Measurements from ENCODE around the gene EPHA10.
A peak's percentile ranks its signal among the peaks of the same experiment; 100 is the strongest.
"Not testable (repeated sequence)": the region's sequence is repeated elsewhere in the genome, so short reads cannot be mapped to it uniquely, and the experiment has no call there.

EPHA10 gene

GRCh38 chr1:37764888-37765441, at the start of gene EPHA10:
Gene EPHA10, minus strand, starts transcription at chr1:37765120. Its CDS starts 54 bp downstream, at chr1:37765066.
- DNase-seq = no peak

- DNase-seq = no peak
Observed at GRCh38 chr1:37814252-37814651, 49.3 kb upstream of the EPHA10 start.

- DNase-seq = no peak
Observed at GRCh38 chr1:37813529-37814145, 48.7 kb upstream of the EPHA10 start.

- peak; percentile 47 for DNase-seq
Observed at GRCh38 chr1:37811027-37811655, 46.2 kb upstream of the EPHA10 start.

- no peak for DNase-seq
Observed at GRCh38 chr1:37809942-37810341, 45.0 kb upstream of the EPHA10 start.

GRCh38 chr1:37808369-37809319, 43.7 kb upstream of the EPHA10 start:
- DNase-seq = no peak

- DNase-seq = peak; percentile 91
Observed at GRCh38 chr1:37807555-37808368, 42.8 kb upstream of the EPHA10 start, which contains the start of the genes C1orf122 and YRDC. Gene C1orf122, plus strand, starts transcription at chr1:37807790. Its CDS starts 615 bp downstream, at chr1:37808405. Gene YRDC, minus strand, starts transcription at chr1:37808208. Its CDS starts 28 bp downstream, at chr1:37808180.

- no peak for DNase-seq
Observed at GRCh38 chr1:37807220-37807554, 42.3 kb upstream of the EPHA10 start.

- no peak for DNase-seq
Observed at GRCh38 chr1:37802439-37802838, 37.5 kb upstream of the EPHA10 start.

- no peak for DNase-seq
Observed at GRCh38 chr1:37797750-37798345, 32.9 kb upstream of the EPHA10 start.

GRCh38 chr1:37795340-37796125, 30.6 kb upstream of the EPHA10 start:
- peak; percentile 28 for DNase-seq

- DNase-seq = no peak
Observed at GRCh38 chr1:37794372-37795339, 29.7 kb upstream of the EPHA10 start.

GRCh38 chr1:37793773-37794371, 29.0 kb upstream of the EPHA10 start, which contains the start of gene MANEAL:
Gene MANEAL, plus strand, starts transcription at chr1:37793847. Its CDS starts 336 bp downstream, at chr1:37794183.
- DNase-seq = peak; percentile 13

GRCh38 chr1:37792943-37793686, 28.2 kb upstream of the EPHA10 start:
- DNase-seq = no peak

GRCh38 chr1:37782491-37782890, 17.6 kb upstream of the EPHA10 start:
- no peak for DNase-seq

GRCh38 chr1:37778654-37779053, 13.7 kb upstream of the EPHA10 start:
- DNase-seq = no peak

GRCh38 chr1:37776946-37777516, 12.1 kb upstream of the EPHA10 start:
- DNase-seq = no peak

GRCh38 chr1:37771440-37771839, 6.5 kb upstream of the EPHA10 start:
- DNase-seq = not testable (repeated sequence)

Measured in activated gamma-delta T cell treated with Interleukin-2 at 50 U/mL for 16 hours (primary cell).